Measurements from ENCODE around the gene RHO.

Gene RHO

DNA sequence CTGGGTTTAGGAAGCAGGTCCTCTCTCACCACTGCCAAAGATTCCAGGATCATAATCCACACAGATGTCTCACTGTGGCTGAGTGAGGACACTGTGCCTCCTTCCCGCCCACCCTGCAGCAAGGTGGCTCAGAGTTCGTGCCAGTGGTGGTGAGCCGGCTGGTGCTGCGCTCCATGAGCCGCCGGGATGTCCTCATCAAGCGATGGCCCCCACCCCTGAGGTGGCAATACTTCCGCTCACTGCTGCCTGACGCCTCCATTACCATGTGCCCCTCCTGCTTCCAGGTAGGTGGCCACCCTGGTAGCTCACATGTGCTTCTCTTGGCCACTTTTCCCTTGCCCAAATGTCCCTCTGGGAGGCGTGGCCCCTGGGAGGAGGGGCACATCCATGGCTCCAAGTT, 9.0 kb upstream of the RHO start:
- Histone ChIP-seq H3K9me2 (replicated peaks; ENCODE audit: low read depth, low read length) (no peaks in the 10 kb centered on the region), H3K4me1 (ENCODE audit: insufficient read depth, low read length, poor library complexity, severe bottlenecking) (no peaks in the 10 kb centered on the region), H3F3A (ENCODE audit: low read depth) (no peaks in the 10 kb centered on the region), H3K9me3 (ENCODE audit: insufficient read depth, low read depth, low read length) (no peaks in the 10 kb centered on the region), H3K4me2 (ENCODE audit: low read depth, low read length, poor library complexity, severe bottlenecking) (no peak overlapping the region), H3K27me3 (ENCODE audit: insufficient read depth, low read length, poor library complexity, severe bottlenecking) (no peaks in the 10 kb centered on the region), H3K79me2 (ENCODE audit: insufficient read depth, low read length) (no peaks in the 10 kb centered on the region), H3K36me3 (ENCODE audit: insufficient read depth, low read length) (no peaks in the 10 kb centered on the region), H2AFZ (ENCODE audit: low read length) (no peak overlapping the region), H3K4me3 (ENCODE audit: low read length, poor library complexity, severe bottlenecking) (no peak overlapping the region), H4K20me1 (ENCODE audit: insufficient read depth, low read length, poor library complexity, severe bottlenecking) (no peaks in the 10 kb centered on the region), H3K9ac (ENCODE audit: low read depth, low read length, poor library complexity, severe bottlenecking) (no peak overlapping the region)
- TF ChIP-seq CTCF (conservative IDR thresholded peaks at IDR 0.05; ENCODE audit: low read length) (no peak), EZH2phosphoT487 (IDR thresholded peaks at IDR 0.05; ENCODE audit: borderline replicate concordance) (no peak)

DNA sequence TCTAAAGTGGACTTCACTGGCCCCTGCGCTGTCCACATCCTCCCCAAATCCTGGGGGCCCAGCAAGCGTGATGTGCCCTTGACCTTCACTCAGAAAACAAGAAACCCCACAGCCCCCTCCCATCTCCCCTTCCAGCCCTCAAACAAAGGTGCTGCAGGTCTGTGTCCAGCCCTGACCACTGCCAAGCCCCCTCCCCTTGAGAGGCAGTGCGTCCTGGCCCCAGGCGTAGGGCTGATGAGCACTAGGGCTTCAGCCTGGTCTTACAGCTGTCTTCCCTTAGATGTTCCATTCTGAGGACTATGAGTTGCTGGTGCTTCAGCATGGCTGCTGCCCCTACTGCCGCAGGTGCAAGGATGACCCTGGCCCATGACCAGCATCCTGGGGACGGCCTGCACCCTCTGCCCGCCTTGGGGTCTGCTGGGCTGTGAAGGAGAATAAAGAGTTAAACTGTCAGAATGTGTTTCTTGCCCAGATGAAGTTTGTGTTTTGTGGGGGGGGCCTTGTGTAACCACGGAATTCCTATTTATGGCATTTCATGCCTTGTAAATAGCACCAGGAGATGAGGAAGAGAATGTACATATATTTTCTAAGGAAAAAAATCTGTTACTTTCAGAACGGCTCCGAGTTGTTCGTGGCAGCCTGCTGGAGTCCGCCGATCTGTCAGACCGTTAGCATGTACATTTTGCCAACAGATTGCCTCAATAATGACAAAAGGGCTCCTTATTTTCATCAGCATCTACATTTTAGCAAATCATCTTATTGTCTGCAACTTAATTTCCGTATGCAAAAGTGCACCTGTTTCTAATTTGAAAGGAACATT, 8.3 kb upstream of the RHO start:
- Histone ChIP-seq H3K36me3 (ENCODE audit: insufficient read depth, low read length) (no peaks in the 10 kb centered on the region), H3K9me2 (replicated peaks; ENCODE audit: low read depth, low read length) (no peaks in the 10 kb centered on the region), H3K4me2 (ENCODE audit: low read depth, low read length, poor library complexity, severe bottlenecking) (no peak overlapping the region), H3F3A (ENCODE audit: low read depth) (no peaks in the 10 kb centered on the region), H3K79me2 (ENCODE audit: insufficient read depth, low read length) (no peaks in the 10 kb centered on the region), H3K27me3 (ENCODE audit: insufficient read depth, low read length, poor library complexity, severe bottlenecking) (no peaks in the 10 kb centered on the region), H3K4me1 (ENCODE audit: insufficient read depth, low read length, poor library complexity, severe bottlenecking) (no peaks in the 10 kb centered on the region), H2AFZ (ENCODE audit: low read length) (no peak overlapping the region), H4K20me1 (ENCODE audit: insufficient read depth, low read length, poor library complexity, severe bottlenecking) (no peaks in the 10 kb centered on the region), H3K9me3 (ENCODE audit: insufficient read depth, low read depth, low read length) (no peaks in the 10 kb centered on the region), H3K4me3 (ENCODE audit: low read length, poor library complexity, severe bottlenecking) (no peak overlapping the region), H3K9ac (ENCODE audit: low read depth, low read length, poor library complexity, severe bottlenecking) (no peak overlapping the region)
- no peak for TF ChIP-seq CTCF (conservative IDR thresholded peaks at IDR 0.05; ENCODE audit: low read length)
- TF ChIP-seq EZH2phosphoT487 (IDR thresholded peaks at IDR 0.05; ENCODE audit: borderline replicate concordance) = no peak

DNA sequence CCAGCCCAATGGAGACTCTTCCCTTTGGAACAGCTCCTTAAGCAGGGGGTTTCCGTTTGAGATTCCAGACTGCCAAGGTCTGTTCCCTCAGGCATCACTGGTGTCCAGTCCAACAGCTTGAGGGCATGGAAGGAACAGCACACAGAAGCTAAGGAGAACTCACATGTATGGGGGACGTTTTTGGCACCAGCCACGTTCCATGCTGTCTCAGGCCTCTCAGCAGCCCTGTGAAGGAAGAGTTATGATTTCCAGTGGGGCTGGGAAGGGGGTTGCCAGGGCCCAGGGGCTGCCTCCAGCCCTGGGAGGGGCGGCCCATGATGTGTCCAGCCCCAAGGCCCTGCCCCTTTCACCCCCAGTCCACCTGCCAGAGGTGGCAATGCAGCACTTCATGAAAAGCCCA, 7.5 kb upstream of the RHO start:
- Histone ChIP-seq H3K4me2 (ENCODE audit: low read depth, low read length, poor library complexity, severe bottlenecking) (no peak overlapping the region), H3F3A (ENCODE audit: low read depth) (no peaks in the 10 kb centered on the region), H3K9me3 (ENCODE audit: insufficient read depth, low read depth, low read length) (no peaks in the 10 kb centered on the region), H3K4me1 (ENCODE audit: insufficient read depth, low read length, poor library complexity, severe bottlenecking) (no peaks in the 10 kb centered on the region), H2AFZ (ENCODE audit: low read length) (no peak overlapping the region), H3K4me3 (ENCODE audit: low read length, poor library complexity, severe bottlenecking) (no peak overlapping the region), H3K9me2 (replicated peaks; ENCODE audit: low read depth, low read length) (no peaks in the 10 kb centered on the region), H3K36me3 (ENCODE audit: insufficient read depth, low read length) (no peaks in the 10 kb centered on the region), H4K20me1 (ENCODE audit: insufficient read depth, low read length, poor library complexity, severe bottlenecking) (no peaks in the 10 kb centered on the region), H3K9ac (ENCODE audit: low read depth, low read length, poor library complexity, severe bottlenecking) (no peak overlapping the region), H3K79me2 (ENCODE audit: insufficient read depth, low read length) (no peaks in the 10 kb centered on the region), H3K27me3 (ENCODE audit: insufficient read depth, low read length, poor library complexity, severe bottlenecking) (no peaks in the 10 kb centered on the region)
- no peak for TF ChIP-seq EZH2phosphoT487 (IDR thresholded peaks at IDR 0.05; ENCODE audit: borderline replicate concordance)
- TF ChIP-seq CTCF (conservative IDR thresholded peaks at IDR 0.05; ENCODE audit: low read length) = no peak
